B cell (primary cell): ENCODE data around the gene FAM114A2.

ENCODE experiments used
- CTCF ChIP-seq: fragments of 200-600 bp; IDR thresholded peaks from one replicate; pipeline ENCODE4 v1.8.0; 2022; ENCODE audit warnings: antibody characterized with exemption, mild to moderate bottlenecking
- EZH2 ChIP-seq: IDR thresholded peaks from 2 replicates; pipeline ENCODE4 v1.6.1; 2012; ENCODE audit warnings: borderline replicate concordance, low read depth, mild to moderate bottlenecking, moderate library complexity, low read length; ENCODE audit not compliant: insufficient read depth, poor library complexity, severe bottlenecking

GRCh38 chr5:154086641-154087040 lies 47.9 kb upstream of the FAM114A2 start:
- TF ChIP-seq CTCF (no peak), EZH2 (no peak)
